Retina (tissue), 1 donor: ENCODE measurements around the gene GRAMD4.

Source experiments
- DNase-seq: peaks from one replicate; pipeline ENCODE4 v3.0.0-alpha.2; 2016

Gene GRAMD4

DNA sequence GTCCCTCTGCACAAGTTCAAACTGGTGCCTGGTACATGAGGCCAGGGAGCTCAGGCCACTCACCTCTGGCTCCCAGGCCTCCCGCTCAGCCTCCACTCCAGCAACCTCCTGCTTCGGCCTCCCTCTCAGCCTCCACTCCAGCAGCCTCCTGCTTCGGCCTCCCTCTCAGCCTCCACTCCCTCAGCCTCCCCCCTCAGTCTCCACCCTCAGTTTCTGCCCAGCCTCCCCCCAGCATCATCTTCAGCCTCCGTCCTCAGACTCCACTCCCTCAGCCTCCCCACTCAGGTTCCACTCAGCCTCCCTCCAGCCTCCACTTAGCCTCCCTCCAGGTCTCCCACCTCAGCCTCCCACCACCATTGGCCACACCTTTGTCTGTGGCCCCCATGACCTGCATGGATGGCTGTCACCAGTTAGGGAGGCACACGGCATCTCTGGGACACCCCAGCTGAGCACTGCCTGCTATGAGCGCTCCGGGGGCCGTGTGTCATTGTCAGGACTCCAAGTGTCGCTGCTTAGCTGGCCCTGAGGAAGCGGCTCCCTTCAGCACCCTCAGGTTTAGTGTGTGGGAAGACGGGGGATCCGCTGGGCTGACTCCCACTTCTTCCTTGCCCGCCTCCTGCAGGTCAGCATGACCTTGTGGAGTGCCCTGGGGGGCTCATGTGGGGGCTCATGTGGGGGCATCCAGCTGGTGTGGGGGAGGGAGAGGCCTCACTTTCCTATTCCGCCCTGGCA lies 39.0 kb downstream of the GRAMD4 start:
- no peak for DNase-seq

GRCh38 chr22:46659791-46660186 lies 39.6 kb downstream of the GRAMD4 start:
- DNase-seq: no peak

DNA sequence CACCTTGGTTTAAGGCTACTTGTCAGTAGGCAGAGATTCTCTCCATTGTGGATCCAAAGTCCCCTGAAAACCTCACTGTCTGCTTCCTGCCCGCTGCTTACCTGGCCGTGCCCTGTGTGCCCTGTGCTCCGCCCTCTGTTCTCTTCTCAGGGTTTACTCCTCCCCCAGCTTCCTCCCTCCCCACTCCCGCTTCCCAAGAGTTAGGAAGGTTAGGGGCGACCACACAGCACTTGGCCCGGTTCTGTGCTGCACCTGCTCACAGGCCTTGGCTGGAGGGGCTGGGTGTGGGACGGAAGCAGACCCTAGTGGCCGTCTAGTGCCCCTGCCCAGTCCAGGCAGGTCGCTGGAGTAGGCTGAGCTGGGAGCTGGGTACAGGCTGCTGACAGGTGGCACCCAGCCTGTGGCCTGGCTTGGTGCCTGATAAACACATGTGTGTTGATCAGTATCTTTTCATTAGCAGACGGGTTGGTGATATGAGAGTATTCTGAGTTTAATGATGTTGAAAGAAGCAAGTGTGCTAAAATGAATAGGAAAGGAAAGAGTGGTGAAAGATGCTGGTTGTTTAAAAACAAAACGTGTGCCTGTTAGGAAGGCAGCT lies 40.5 kb downstream of the GRAMD4 start:
- no peak for DNase-seq

GRCh38 chr22:46661221-46661851 lies 41.1 kb downstream of the GRAMD4 start:
- DNase-seq: no peak

DNA sequence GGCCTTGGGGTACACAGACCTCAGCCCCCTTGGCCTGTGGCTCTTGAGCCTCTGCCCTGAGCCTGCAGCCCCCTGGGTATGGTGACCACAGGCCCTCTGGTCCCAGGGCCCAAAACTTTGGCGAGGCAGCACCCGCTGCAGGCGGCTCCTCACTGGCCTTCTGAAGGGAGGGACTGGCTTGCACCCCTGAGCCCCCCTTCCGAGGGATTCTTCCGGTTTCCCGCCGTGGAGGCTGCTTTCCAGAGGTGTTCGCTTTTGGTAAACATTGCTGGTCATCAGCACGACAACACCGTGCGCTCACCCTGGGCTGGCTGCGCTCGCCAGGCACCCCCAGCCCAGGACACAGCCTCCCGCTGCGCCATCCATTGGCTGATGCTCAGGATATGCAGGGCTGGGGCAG lies 42.0 kb downstream of the GRAMD4 start:
- DNase-seq: no peak

DNA sequence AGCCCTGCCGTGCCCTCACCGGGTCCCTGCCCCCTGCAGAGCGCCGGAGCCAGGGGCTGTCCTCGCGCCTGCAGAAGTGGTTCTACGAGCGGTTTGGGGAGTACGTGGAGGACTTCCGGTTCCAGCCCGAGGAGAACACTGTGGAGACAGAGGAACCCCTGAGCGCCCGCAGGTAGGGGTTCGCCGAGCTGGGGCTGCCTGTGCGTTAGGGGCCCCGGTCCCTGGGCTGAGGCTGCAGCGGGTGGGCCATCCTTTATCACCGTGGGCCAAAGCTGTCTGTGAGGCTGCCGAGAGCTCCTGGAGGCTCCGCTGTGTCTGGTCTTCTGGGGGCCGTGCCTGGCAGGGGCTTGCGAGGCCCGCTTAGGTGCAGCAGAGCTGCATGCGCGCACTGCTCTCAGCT lies 42.8 kb downstream of the GRAMD4 start:
- no peak for DNase-seq

DNA sequence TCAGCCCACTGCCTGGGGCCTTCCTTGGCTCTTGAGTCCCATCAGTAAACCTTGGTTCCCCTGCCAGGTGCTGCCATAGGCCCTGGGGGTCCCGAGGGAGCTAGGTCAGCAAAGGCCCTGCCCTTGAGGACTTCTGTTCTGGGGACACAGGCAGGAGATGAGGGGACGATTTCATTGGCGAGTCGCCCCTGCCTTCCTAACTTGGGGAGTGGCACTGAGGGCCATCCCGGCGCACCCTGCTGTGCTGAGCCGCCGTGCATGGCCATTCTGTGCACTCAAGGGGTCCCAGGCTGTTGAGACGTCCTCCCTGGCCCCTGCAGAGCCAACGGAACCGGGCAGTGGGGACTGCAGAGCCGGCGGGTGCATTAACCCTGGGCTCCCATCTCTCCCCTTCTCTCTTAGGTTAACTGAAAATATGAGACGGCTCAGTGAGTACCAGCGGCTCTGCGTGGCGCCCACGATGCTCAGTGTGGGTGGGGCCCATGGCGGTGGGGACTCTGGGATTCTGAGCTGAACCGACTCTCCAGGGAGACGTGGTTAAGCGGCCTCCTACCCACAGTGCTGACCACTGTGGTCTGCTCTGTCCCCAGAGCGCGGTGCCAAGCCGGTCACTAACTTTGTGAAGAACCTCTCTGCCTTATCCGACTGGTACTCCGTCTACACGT lies 43.4 kb downstream of the GRAMD4 start:
- no peak for DNase-seq

- DNase-seq: no peak
Measured at GRCh38 chr22:46664301-46664855, 44.2 kb downstream of the GRAMD4 start.

- no peak for DNase-seq
Measured at GRCh38 chr22:46665151-46665695, 45.0 kb downstream of the GRAMD4 start.

GRCh38 chr22:46665751-46666280 lies 45.6 kb downstream of the GRAMD4 start:
- no peak for DNase-seq

- DNase-seq: no peak
Measured at GRCh38 chr22:46666577-46667244, 46.5 kb downstream of the GRAMD4 start.

- no peak for DNase-seq
Measured at GRCh38 chr22:46667245-46667623, 47.0 kb downstream of the GRAMD4 start.

GRCh38 chr22:46668116-46668515 lies 47.9 kb downstream of the GRAMD4 start:
- DNase-seq: no peak

DNA sequence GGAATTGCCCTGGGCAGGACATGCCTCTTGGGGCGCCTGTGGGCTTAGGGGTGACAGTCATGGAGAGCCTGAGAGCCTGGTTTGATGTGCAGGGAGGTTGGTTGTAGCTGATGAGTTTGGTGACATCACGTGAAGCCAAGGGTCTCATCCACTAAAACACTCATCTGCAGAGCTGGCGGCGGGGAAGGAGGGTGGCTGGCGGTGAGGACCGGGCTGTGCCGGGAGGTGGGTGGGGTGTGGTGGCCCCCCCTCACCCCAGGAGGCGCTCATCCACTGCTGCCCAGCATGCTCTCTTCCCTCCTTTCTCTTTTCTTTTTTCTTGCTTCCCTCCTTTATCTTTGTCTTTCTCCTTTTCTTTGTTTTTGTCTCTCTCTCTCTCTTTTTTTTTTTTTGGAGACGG lies 49.0 kb downstream of the GRAMD4 start:
- no peak for DNase-seq

GRCh38 chr22:46671824-46672432 lies 51.7 kb downstream of the GRAMD4 start:
- DNase-seq: no peak

GRCh38 chr22:46672731-46673130 lies 52.5 kb downstream of the GRAMD4 start:
- DNase-seq: no peak

GRCh38 chr22:46673205-46673604 lies 53.0 kb downstream of the GRAMD4 start:
- no peak for DNase-seq

GRCh38 chr22:46673662-46674236 lies 53.6 kb downstream of the GRAMD4 start:
- no peak for DNase-seq

- no peak for DNase-seq
Measured at GRCh38 chr22:46674367-46674781, 54.2 kb downstream of the GRAMD4 start.

DNA sequence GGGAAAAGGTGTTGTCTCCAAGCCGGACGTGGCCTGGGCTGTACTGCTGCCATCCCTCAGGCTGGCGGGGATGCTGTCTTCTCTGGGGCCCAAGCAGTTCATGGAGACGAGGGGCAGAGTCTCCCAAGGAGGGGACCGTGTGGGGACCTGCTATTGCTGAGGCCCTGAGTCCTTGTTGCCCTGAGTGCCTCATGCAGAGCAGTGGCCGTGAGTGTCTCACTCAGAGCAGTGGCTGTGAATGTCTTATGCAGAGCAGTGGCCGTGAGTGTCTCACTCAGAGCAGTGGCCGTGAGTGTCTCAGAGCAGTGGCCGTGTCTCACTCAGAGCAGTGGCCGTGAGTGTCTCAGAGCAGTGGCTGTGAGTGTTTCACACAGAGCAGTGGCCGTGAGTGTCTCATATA lies 54.7 kb downstream of the GRAMD4 start:
- DNase-seq: no peak

DNA sequence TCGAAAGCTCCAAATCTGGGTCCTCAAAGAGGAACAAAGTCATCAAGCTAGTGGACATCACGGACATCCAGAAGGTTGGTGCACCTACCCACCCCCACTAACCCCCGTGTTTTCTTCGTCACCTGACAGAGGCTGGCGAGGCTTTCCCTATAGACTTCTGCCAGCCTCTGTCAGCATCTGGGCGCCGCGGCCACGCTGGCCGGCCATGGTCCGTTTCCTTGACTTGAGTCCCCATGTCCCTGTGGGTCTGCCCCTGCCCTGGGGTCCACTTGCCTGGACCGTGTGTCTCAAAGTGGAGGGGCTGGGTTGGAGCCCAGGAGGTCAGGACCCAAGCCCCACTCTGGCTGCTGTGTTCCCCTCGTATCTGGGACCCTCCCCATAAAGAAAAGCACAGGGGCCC lies 55.3 kb downstream of the GRAMD4 start:
- no peak for DNase-seq

GRCh38 chr22:46675938-46676337 lies 55.8 kb downstream of the GRAMD4 start:
- DNase-seq: no peak
